ENCODE data around the gene ACTMAP.

ACTMAP gene

GRCh38 chr19:40717880-40718773 lies 32.1 kb downstream of the ACTMAP start:
- DNase-seq: no peak

GRCh38 chr19:40717325-40717879 lies 32.9 kb downstream of the ACTMAP start:
- no peak for DNase-seq

GRCh38 chr19:40716482-40717324 lies 33.6 kb downstream of the ACTMAP start, which contains the start of the genes COQ8B and ITPKC:
Gene COQ8B (minus strand): TSS chr19:40716886. CDS start chr19:40714632, 2,254 bp downstream.
Gene ITPKC (plus strand): TSS chr19:40717112. CDS start chr19:40717136, 24 bp downstream.
- peak; percentile 99 for DNase-seq

- DNase-seq: no peak
These were observed 34.2 kb downstream of the ACTMAP start for GRCh38 chr19:40716031-40716481.

GRCh38 chr19:40714441-40715299 lies 35.6 kb downstream of the ACTMAP start:
- peak; percentile 96 for DNase-seq

GRCh38 chr19:40713939-40714338 lies 36.3 kb downstream of the ACTMAP start:
- DNase-seq: no peak

- DNase-seq: no peak
These were observed 40.5 kb downstream of the ACTMAP start for GRCh38 chr19:40709817-40710216.

GRCh38 chr19:40707615-40708014 lies 42.7 kb downstream of the ACTMAP start:
- DNase-seq: no peak

GRCh38 chr19:40705950-40706619 lies 44.2 kb downstream of the ACTMAP start:
- no peak for DNase-seq

- no peak for DNase-seq
These were observed 45.0 kb downstream of the ACTMAP start for GRCh38 chr19:40705362-40705651.

- no peak for DNase-seq
These were observed 45.6 kb downstream of the ACTMAP start for GRCh38 chr19:40704491-40705361.

- no peak for DNase-seq
These were observed 47.1 kb downstream of the ACTMAP start for GRCh38 chr19:40703029-40703755.

- DNase-seq: no peak
These were observed 47.8 kb downstream of the ACTMAP start for GRCh38 chr19:40702337-40703012.

- DNase-seq: no peak
These were observed 48.5 kb downstream of the ACTMAP start for GRCh38 chr19:40701758-40702157.

- DNase-seq: no peak
These were observed 50.2 kb downstream of the ACTMAP start for GRCh38 chr19:40700083-40700482.

- no peak for DNase-seq
These were observed 53.3 kb downstream of the ACTMAP start for GRCh38 chr19:40697007-40697406.

- DNase-seq: no peak
These were observed 54.4 kb downstream of the ACTMAP start for GRCh38 chr19:40695881-40696280.

GRCh38 chr19:40693896-40694295 lies 56.4 kb downstream of the ACTMAP start:
- DNase-seq: no peak

- no peak for DNase-seq
These were observed 57.0 kb downstream of the ACTMAP start for GRCh38 chr19:40693150-40693788.
